ENCODE data around the gene AKAP9. TPM values are rescaled to one million over a fixed set of nuclear protein-coding genes. Genes with fewer than 3 reads are reported as not detected.
"Not testable (repeated sequence)": the region's sequence is repeated elsewhere in the genome, so short reads cannot be mapped to it uniquely, and the experiment has no call there.

AKAP9 gene
- 10 to 100 TPM; 88.5 to 91.4 TPM for total RNA-seq
- 10 to 100 TPM in 1 of 2 donors, 1 to 10 TPM in 1; 8.6 to 53.6 TPM for polyA plus RNA-seq

GRCh38 chr7:91940572-91941341 lies at the start of gene AKAP9:
TSS of gene AKAP9 (plus strand) at chr7:91940862. CDS start at chr7:91941100, 238 bp downstream.
- Mint-ChIP-seq H3K4me1 (peaks cover 22 to 59% (median 37%) of the 10 kb centered on the region in 4 donors), H3K36me3 (peaks cover 0 to 10% of the 10 kb centered on the region in 2 donors)

GRCh38 chr7:91892099-91892705 lies 48.5 kb upstream of the AKAP9 start:
- no peak overlapping the region for H3K27ac Mint-ChIP-seq
- no peak overlapping the region for H3K4me3 ChIP-seq (ENCODE audit: low read length in 2 of 2)
- intact Hi-C loops (cut with micrococcal nuclease), result no loop called here
- H3K4me1 Mint-ChIP-seq, result no peaks in the 10 kb centered on the region
- no peaks in the 10 kb centered on the region for H3K36me3 Mint-ChIP-seq
- peaks cover 6 to 11% of the 10 kb centered on the region in 2 donors for H3K27me3 Mint-ChIP-seq
- no peaks in the 10 kb centered on the region for H3K27me3 ChIP-seq (ENCODE audit: insufficient read depth, low read length)
- H3K4me1 ChIP-seq (ENCODE audit: insufficient read depth, low read length), result no peaks in the 10 kb centered on the region
- ChIA-PET POLR2A (ENCODE audit: partially characterized antibody) (interaction anchor here (1.5 kb wide), 1 partner anchor 11 kb away, joined by 4 read pairs; no protein-coding TSS in a partner anchor), CTCF (ENCODE audit: partially characterized antibody) (no interaction called here)
- no peaks in the 10 kb centered on the region for H3K9me3 ChIP-seq (ENCODE audit: control insufficient read depth in 1 of 2, low read length in 2 of 2)
- H3K36me3 ChIP-seq (ENCODE audit: insufficient read depth, low read length), result no peaks in the 10 kb centered on the region
- peaks cover 0 to 8% (median 0%) of the 10 kb centered on the region in 8 donors for H3K9me3 Mint-ChIP-seq
- no peak for DNase-seq
- H3K4me3 Mint-ChIP-seq, result no peak overlapping the region
- H3K27ac ChIP-seq (ENCODE audit: low read depth, low read length), result no peak overlapping the region

More at GRCh38 chr7:91940572-91941341, at the start of gene AKAP9:
- Mint-ChIP-seq H3K9me3 (peaks cover 0 to 2% (median 0%) of the 10 kb centered on the region in 8 donors), H3K4me3 (peak within 1 kb of the TSS; percentile 91 to 100 (median 96)), H3K27ac (peak within 1 kb of the TSS; percentile 94 to 100 (median 98)), H3K27me3 (peaks cover 0 to 1% of the 10 kb centered on the region in 2 donors)
- Histone ChIP-seq H3K27ac (ENCODE audit: low read depth, low read length) (peak within 1 kb of the TSS; percentile 92), H3K9me3 (ENCODE audit: control insufficient read depth in 1 of 2, low read length in 2 of 2) (no peaks in the 10 kb centered on the region), H3K4me3 (ENCODE audit: low read length in 2 of 2) (peak within 1 kb of the TSS; percentile 75 to 92), H3K27me3 (ENCODE audit: insufficient read depth, low read length) (no peaks in the 10 kb centered on the region), H3K4me1 (ENCODE audit: insufficient read depth, low read length) (peaks cover 39% of the 10 kb centered on the region), H3K36me3 (ENCODE audit: insufficient read depth, low read length) (no peaks in the 10 kb centered on the region)
- CTCF ChIA-PET (ENCODE audit: partially characterized antibody), result interaction anchor here (0.6 to 5.9 kb wide), 7 partner anchors 13 to 641 kb away, joined by 3 to 42 read pairs (median 4); partner anchors contain the start of gene MTERF1
- intact Hi-C loops (cut with micrococcal nuclease), result loop anchor here (1.0 to 10.0 kb wide), 7 partner anchors 60 to 1596 kb away; partner anchors contain the start of genes ANKIB1, CYP51A1, FAM133B and GTPBP10
- POLR2A ChIA-PET (ENCODE audit: partially characterized antibody), result interaction anchor here (0.6 to 3.4 kb wide), 14 partner anchors 9 to 1177 kb away, joined by 3 to 40 read pairs (median 6); partner anchors contain the start of genes ANKIB1, CYP51A1, GATAD1 and KRIT1
- peak; percentile 88 to 90 (median 89) for DNase-seq

- Histone ChIP-seq H3K4me3 (ENCODE audit: low read length in 2 of 2) (no peak overlapping the region), H3K4me1 (ENCODE audit: insufficient read depth, low read length) (no peaks in the 10 kb centered on the region), H3K36me3 (ENCODE audit: insufficient read depth, low read length) (no peaks in the 10 kb centered on the region), H3K27ac (ENCODE audit: low read depth, low read length) (no peak overlapping the region), H3K27me3 (ENCODE audit: insufficient read depth, low read length) (no peaks in the 10 kb centered on the region), H3K9me3 (ENCODE audit: control insufficient read depth in 1 of 2, low read length in 2 of 2) (no peaks in the 10 kb centered on the region)
- intact Hi-C loops (cut with micrococcal nuclease), result no loop called here
- CTCF ChIA-PET (ENCODE audit: partially characterized antibody), result no interaction called here
- Mint-ChIP-seq H3K27ac (peak overlapping the region in 1 of 7 donors; percentile 81), H3K9me3 (peaks cover 0 to 8% (median 0%) of the 10 kb centered on the region in 8 donors), H3K27me3 (peaks cover 6 to 11% of the 10 kb centered on the region in 2 donors), H3K4me1 (no peaks in the 10 kb centered on the region), H3K36me3 (no peaks in the 10 kb centered on the region), H3K4me3 (no peak overlapping the region)
- no peak for DNase-seq
- POLR2A ChIA-PET (ENCODE audit: partially characterized antibody), result interaction anchor here (1.5 kb wide), 1 partner anchor 12 kb away, joined by 4 read pairs; no protein-coding TSS in a partner anchor
Measured at GRCh38 chr7:91892821-91893340, 47.8 kb upstream of the AKAP9 start.

GRCh38 chr7:91893699-91894098 lies 47.0 kb upstream of the AKAP9 start:
- H3K4me1 ChIP-seq (ENCODE audit: insufficient read depth, low read length); H3K9me3 ChIP-seq (ENCODE audit: control insufficient read depth in 1 of 2, low read length in 2 of 2); intact Hi-C loops (cut with micrococcal nuclease); H3K9me3 Mint-ChIP-seq; H3K27me3 ChIP-seq (ENCODE audit: insufficient read depth, low read length); H3K4me3 ChIP-seq (ENCODE audit: low read length in 2 of 2); H3K27ac Mint-ChIP-seq; H3K36me3 Mint-ChIP-seq; H3K4me1 Mint-ChIP-seq; DNase-seq; H3K27ac ChIP-seq (ENCODE audit: low read depth, low read length); H3K36me3 ChIP-seq (ENCODE audit: insufficient read depth, low read length); POLR2A ChIA-PET (ENCODE audit: partially characterized antibody); H3K4me3 Mint-ChIP-seq: not testable (repeated sequence)
- CTCF ChIA-PET (ENCODE audit: partially characterized antibody), result interaction anchor here (1.9 kb wide), 1 partner anchor 13 kb away, joined by 8 read pairs; the partner anchor contains the start of gene MTERF1
- peaks cover 6 to 11% of the 10 kb centered on the region in 2 donors for H3K27me3 Mint-ChIP-seq

GRCh38 chr7:91894781-91895480 lies 45.7 kb upstream of the AKAP9 start:
- POLR2A ChIA-PET (ENCODE audit: partially characterized antibody), result no interaction called here
- Histone ChIP-seq H3K4me1 (ENCODE audit: insufficient read depth, low read length) (no peaks in the 10 kb centered on the region), H3K36me3 (ENCODE audit: insufficient read depth, low read length) (no peaks in the 10 kb centered on the region), H3K4me3 (ENCODE audit: low read length in 2 of 2) (no peak overlapping the region), H3K27ac (ENCODE audit: low read depth, low read length) (no peak overlapping the region), H3K27me3 (ENCODE audit: insufficient read depth, low read length) (no peaks in the 10 kb centered on the region), H3K9me3 (ENCODE audit: control insufficient read depth in 1 of 2, low read length in 2 of 2) (no peaks in the 10 kb centered on the region)
- CTCF ChIA-PET (ENCODE audit: partially characterized antibody), result interaction anchor here (1.9 kb wide), 1 partner anchor 14 kb away, joined by 8 read pairs; the partner anchor contains the start of gene MTERF1
- peaks cover 6 to 11% of the 10 kb centered on the region in 2 donors for H3K27me3 Mint-ChIP-seq
- no peak for DNase-seq
- intact Hi-C loops (cut with micrococcal nuclease), result no loop called here
- no peaks in the 10 kb centered on the region for H3K36me3 Mint-ChIP-seq
- H3K27ac Mint-ChIP-seq, result no peak overlapping the region
- no peak overlapping the region for H3K4me3 Mint-ChIP-seq
- no peaks in the 10 kb centered on the region for H3K4me1 Mint-ChIP-seq
- H3K9me3 Mint-ChIP-seq, result peaks cover 0 to 4% (median 0%) of the 10 kb centered on the region in 8 donors

- Mint-ChIP-seq H3K9me3 (peaks cover 0 to 4% (median 0%) of the 10 kb centered on the region in 8 donors), H3K36me3 (no peaks in the 10 kb centered on the region), H3K4me1 (no peaks in the 10 kb centered on the region), H3K27ac (no peak overlapping the region), H3K27me3 (peaks cover 6 to 12% of the 10 kb centered on the region in 2 donors), H3K4me3 (no peak overlapping the region)
- Histone ChIP-seq H3K4me3 (ENCODE audit: low read length in 2 of 2) (no peak overlapping the region), H3K9me3 (ENCODE audit: control insufficient read depth in 1 of 2, low read length in 2 of 2) (no peaks in the 10 kb centered on the region), H3K4me1 (ENCODE audit: insufficient read depth, low read length) (no peaks in the 10 kb centered on the region), H3K27ac (ENCODE audit: low read depth, low read length) (no peak overlapping the region), H3K36me3 (ENCODE audit: insufficient read depth, low read length) (no peaks in the 10 kb centered on the region), H3K27me3 (ENCODE audit: insufficient read depth, low read length) (no peaks in the 10 kb centered on the region)
- intact Hi-C loops (cut with micrococcal nuclease), result no loop called here
- POLR2A ChIA-PET (ENCODE audit: partially characterized antibody), result no interaction called here
- DNase-seq, result no peak
- CTCF ChIA-PET (ENCODE audit: partially characterized antibody), result no interaction called here
Measured at GRCh38 chr7:91898240-91898992, 42.2 kb upstream of the AKAP9 start.

Data from CD4-positive, alpha-beta memory T cell (primary cell).